K562 (cell line): ENCODE results near the gene JPT2. TPM values are rescaled to one million over a fixed set of nuclear protein-coding genes. Genes with fewer than 3 reads are reported as not detected.

Experiments
- ATAC-seq: fragments of 200-7000 bp; cut with Tn5 transposase; 3 replicates; pipeline ENCODE4 v1.9.1; 2020; ENCODE audit warnings: moderate library complexity
- BruUV-seq: library from RNA; stranded (reverse); fragments of 400-500 nt; replicated peaks from 2 replicates; lab custom pipeline; 2021; lab: Mats Ljungman, UMichigan
- CTCF ChIA-PET: fragments of 300-600 bp; formaldehyde crosslinking; extraction: SDS; loops from one replicate; lab custom pipeline; 2021; ENCODE audit warnings: low intra/inter-chr PET ratio; lab: Yijun Ruan, JAX
- POLR2A ChIA-PET: fragments of 300-600, 350-650 bp; sonication (Branson Sonifier 250); formaldehyde crosslinking; extraction: SDS; loops from one replicate; lab custom pipeline; 2021; ENCODE audit warnings: antibody characterized with exemption, inconsistent platforms; lab: Yijun Ruan, JAX
- DNase-seq, 4 experiments: peaks; one replicate each; pipeline versions ENCODE4 v3.0.0 to v3.0.0-alpha.2; 2011 to 2018; ENCODE audit warnings: low spot score in 3 of 4, mixed read lengths in 3 of 4; ENCODE audit errors: extremely low read depth in 1 of 4
- FAIRE-seq: peaks from 2 replicates; lab custom pipeline; 2011; peaks lifted over from hg19 to GRCh38; lab: Jason Lieb, UNC
- H2AFZ ChIP-seq: 2 replicates; pipeline ENCODE4 v1.6.0; 2011; ENCODE audit warnings: low read depth, low read length, control low read depth, inconsistent platforms
- H3K27ac ChIP-seq: fragments of 200-600 bp; 3 replicates; pipeline ENCODE4 v1.8.0; 2011; ENCODE audit warnings: low read depth, mild to moderate bottlenecking, control low read depth, inconsistent platforms, low read length, moderate library complexity, mixed read lengths; ENCODE audit errors: extremely low read depth
- H3K27me3 ChIP-seq, 2 experiments: fragments of 300-600 bp in 1 of 2; 2 replicates in 1 of 2; 3 replicates in 1 of 2; pipeline versions ENCODE4 v1.6.0 to v1.8.0; 2011; ENCODE audit warnings: inconsistent platforms in 2 of 2, low read length in 2 of 2, mild to moderate bottlenecking in 1 of 2, mixed read lengths in 1 of 2, moderate library complexity in 1 of 2; ENCODE audit not compliant: control insufficient read depth in 2 of 2, insufficient read depth in 2 of 2
- H3K36me3 ChIP-seq: fragments of 300-600 bp; 3 replicates; pipeline ENCODE4 v1.8.0; 2011; ENCODE audit warnings: mild to moderate bottlenecking, low read length, inconsistent platforms; ENCODE audit not compliant: control insufficient read depth, insufficient read depth
- H3K4me1 ChIP-seq, 2 experiments: fragments of 200-600 bp in 1 of 2; replicated peaks in 1 of 2; 2 replicates in 1 of 2; 3 replicates in 1 of 2; pipeline versions ENCODE4 v1.5.1 to v1.8.0; 2011; ENCODE audit warnings: inconsistent platforms in 2 of 2, low read length in 2 of 2, mild to moderate bottlenecking in 1 of 2, mixed read lengths in 1 of 2, moderate library complexity in 1 of 2; ENCODE audit not compliant: control insufficient read depth in 2 of 2, insufficient read depth in 2 of 2
- H3K4me2 ChIP-seq: 2 replicates; pipeline ENCODE4 v1.6.1; 2011; ENCODE audit warnings: low read length, control low read depth, inconsistent platforms, mixed read lengths; ENCODE audit not compliant: insufficient read depth
- H3K4me3 ChIP-seq: fragments of 200-600 bp; sonication (generic), shearing (Covaris generic); 2 replicates; pipeline ENCODE4 v1.5.1; 2016; ENCODE audit warnings: control low read depth, inconsistent platforms
- H3K79me2 ChIP-seq: fragments of 200-600 bp; 3 replicates; pipeline ENCODE4 v1.8.0; 2011; ENCODE audit warnings: low read length, inconsistent platforms; ENCODE audit not compliant: control insufficient read depth, insufficient read depth
- H3K9ac ChIP-seq, 2 experiments: 2 replicates each; pipeline versions ENCODE4 v1.6.0 to v1.6.1; 2011; ENCODE audit warnings: low read depth in 2 of 2, low read length in 2 of 2, control low read depth in 1 of 2, inconsistent platforms in 1 of 2, mild to moderate bottlenecking in 1 of 2, mixed read lengths in 1 of 2; ENCODE audit not compliant: insufficient read depth in 1 of 2
- H3K9me1 ChIP-seq: one replicate; pipeline ENCODE4 v1.6.0; 2011; ENCODE audit warnings: inconsistent platforms, mild to moderate bottlenecking, low read length, moderate library complexity; ENCODE audit not compliant: control insufficient read depth, insufficient read depth
- H3K9me3 ChIP-seq: replicated peaks from 2 replicates; pipeline ENCODE4 v1.5.1; 2011; ENCODE audit warnings: low read depth, low read length, inconsistent platforms; ENCODE audit not compliant: control insufficient read depth, insufficient read depth
- H4K20me1 ChIP-seq: replicated peaks from 2 replicates; pipeline ENCODE4 v1.6.1; 2011; ENCODE audit warnings: low read length, inconsistent platforms, mixed read lengths; ENCODE audit not compliant: control insufficient read depth, insufficient read depth
- BDP1 ChIP-seq: IDR thresholded peaks from 3 replicates; pipeline ENCODE4 v1.6.1; 2011; ENCODE audit not compliant: insufficient read length, insufficient read depth
- ETS2 ChIP-seq: IDR thresholded peaks from 2 replicates; pipeline ENCODE4 v1.6.1; 2016; ENCODE audit warnings: borderline replicate concordance, missing genetic modification characterization, mild to moderate bottlenecking, moderate library complexity, missing compliant biosample characterization; ENCODE audit not compliant: poor library complexity, severe bottlenecking
- FOSL1 ChIP-seq: fragments of 200-800 bp; sonication (Bioruptor generic); conservative IDR thresholded peaks from 2 replicates; pipeline ENCODE4 v1.6.1; 2016; ENCODE audit warnings: missing genetic modification characterization, missing compliant biosample characterization
- IRF1 ChIP-seq: sonication (generic); formaldehyde crosslinking; IDR thresholded peaks from 2 replicates; pipeline ENCODE4 v1.8.0; 2022; ENCODE audit warnings: missing genetic modification reagents, mild to moderate bottlenecking, borderline replicate concordance
- MAFF ChIP-seq: IDR thresholded peaks from 2 replicates; pipeline ENCODE4 v1.6.1; 2012; ENCODE audit warnings: low read length, improper control_type of control experiment
- MAFK ChIP-seq: IDR thresholded peaks from 2 replicates; pipeline ENCODE4 v1.6.1; 2011; ENCODE audit warnings: low read length, improper control_type of control experiment
- NFIX ChIP-seq: fragments of 250-450 bp; sonication (Bioruptor Pico); IDR thresholded peaks from 2 replicates; pipeline ENCODE4 v1.4.0; 2020; ENCODE audit warnings: low read depth, mild to moderate bottlenecking, moderate library complexity
- OTX1 ChIP-seq: fragments of 450-650 bp; formaldehyde crosslinking; IDR thresholded peaks from 2 replicates; pipeline ENCODE4 v1.4.0; 2022; ENCODE audit warnings: mild to moderate bottlenecking
- POLR2AphosphoS2 ChIP-seq: IDR thresholded peaks from 2 replicates; pipeline ENCODE4 v1.6.1; 2012; ENCODE audit warnings: low read length, improper control_type of control experiment
- SAFB ChIP-seq: fragments of 200-400 bp; formaldehyde crosslinking; IDR thresholded peaks from 2 replicates; pipeline ENCODE4 v1.6.1; 2017; ENCODE audit warnings: low read depth, low read length, borderline replicate concordance
- SMC3 ChIP-seq: conservative IDR thresholded peaks from 2 replicates; pipeline ENCODE4 v1.6.1; 2011; ENCODE audit warnings: low read depth, low read length, improper control_type of control experiment; ENCODE audit not compliant: insufficient read depth
- TSC22D4 ChIP-seq: fragments of 450-650 bp; IDR thresholded peaks from 2 replicates; pipeline ENCODE4 v1.6.1; 2016; ENCODE audit warnings: missing genetic modification characterization, missing biosample characterization, control low read depth
- ZBTB33 ChIP-seq: sonication (generic); formaldehyde crosslinking; IDR thresholded peaks from 2 replicates; pipeline ENCODE4 v1.8.1; 2023; ENCODE audit warnings: mild to moderate bottlenecking, missing genetic modification reagents
- ZBTB7A ChIP-seq: IDR thresholded peaks from 2 replicates; pipeline ENCODE4 v1.6.1; 2011; ENCODE audit warnings: low read depth, mild to moderate bottlenecking, low read length, moderate library complexity, borderline replicate concordance; ENCODE audit not compliant: control insufficient read depth
- ZKSCAN1 ChIP-seq: fragments of 150-350 bp; IDR thresholded peaks from 2 replicates; pipeline ENCODE4 v1.6.1; 2016; ENCODE audit warnings: low read depth, low read length
- ZNF224 ChIP-seq: sonication (generic); formaldehyde crosslinking; IDR thresholded peaks from 2 replicates; pipeline ENCODE4 v1.8.0; 2022; ENCODE audit warnings: mild to moderate bottlenecking, missing genetic modification reagents
- ZNF282 ChIP-seq: sonication (generic); formaldehyde crosslinking; IDR thresholded peaks from 2 replicates; pipeline ENCODE4 v1.8.1; 2023; ENCODE audit warnings: missing genetic modification reagents
- ZNF57 ChIP-seq: fragments of 450-650 bp; formaldehyde crosslinking; IDR thresholded peaks from 2 replicates; pipeline ENCODE4 v1.4.0; 2020; ENCODE audit warnings: mild to moderate bottlenecking, moderate library complexity
- WGBS: fragments of 100-300 bp; shearing (Covaris generic); methylation state at CpG from one replicate; pipeline ENCODE4 v1.1.6; 2016; ENCODE audit warnings: low coverage, mixed read lengths; ENCODE audit not compliant: insufficient coverage; ENCODE audit errors: missing lambda C conversion rate; 5-methylcytosine and 5-hydroxymethylcytosine counted together
- in situ Hi-C: fragments of 300-500 bp; cut with MboI; formaldehyde crosslinking; loops from 4 replicates; pipeline ENCODE4 v1.15.0; 2018; ENCODE audit warnings: inconsistent platforms, mixed read lengths
- intact Hi-C: fragments of 100-400 bp; cut with micrococcal nuclease; formaldehyde crosslinking; loops from 2 replicates; pipeline ENCODE4 v1.14.2; 2022
- polyA plus RNA-seq, 8 experiments: library from polyadenylated mRNA; depleted of rRNA in 4 of 8; stranded (reverse) in 5 of 8; unstranded in 3 of 8; fragments of >200 nt; fragmentation: Nextera tagmentation in 2 of 8; fragmentation: Illumina TruSeq in 1 of 8; extraction: Ambion mirVana in 2 of 8; extraction: Trizol in 1 of 8; gene quantifications; 2 replicates each; pipeline versions ENCODE4 v1.2.1 to v1.2.3, GENCODE V29; 2011 to 2014; ENCODE audit warnings: inconsistent platforms in 1 of 8, missing spikeins in 1 of 8
- total RNA-seq, 7 experiments: library from RNA; depleted of rRNA in 6 of 7; stranded (reverse); fragments of >200 nt in 6 of 7; fragmentation: Illumina TruSeq in 2 of 7; extraction: Trizol in 2 of 7; gene quantifications; 2 replicates each; pipeline versions ENCODE4 v1.2.1 to v1.2.3, GENCODE V29; 2011 to 2021; ENCODE audit warnings: low replicate concordance in 1 of 7

Gene JPT2
- total and polyA plus RNA-seq, 9 of the 15 experiments (the other 6 are each of a cell fraction or from before 2014, with no cell fraction given): 25.5 to 133 (median 106) TPM

- Histone ChIP-seq H3K36me3 (peaks cover 58% of the 10 kb centered on the region; the same call in 2 of the 3 replicates), H4K20me1 (peaks cover 8% of the 10 kb centered on the region), H3K27ac (peak overlapping the region; percentile 81), H3K27me3 (no peaks in the 10 kb centered on the region), H3K9ac (peak overlapping the region; percentile 87 to 96), H3K79me2 (peaks cover 53% of the 10 kb centered on the region), H3K4me1 (peaks cover 13 to 30% of the 10 kb centered on the region in 2 experiments; a peak in 4 of 5 replicates), H2AFZ (peak overlapping the region; percentile 16), H3K4me2 (peak overlapping the region; percentile 99), H3K4me3 (peak overlapping the region; percentile 84), H3K9me1 (no peaks in the 10 kb centered on the region), H3K9me3 (no peaks in the 10 kb centered on the region)
- CTCF ChIA-PET: no interaction called here
- FAIRE-seq (no peak), ATAC-seq (peak; percentile 14), DNase-seq (peak in 1 of 4 experiments; percentile 37)
- WGBS: under 1% methylated on average over 29 of the region's 45 CpGs
- POLR2A ChIA-PET: interaction anchor here (0.6 to 2.6 kb wide), 13 partner anchors 11 to 1110 kb away, joined by 3 to 21 read pairs (median 3); partner anchors contain the start of genes CRAMP1, IFT140, MAPK8IP3 and METTL26
- TSS peak; percentile 57 for BruUV-seq
- in situ Hi-C loops: no loop called here
- intact Hi-C loops: no loop called here
- TF ChIP-seq MAFK: peak; percentile 89
- peak; percentile 90 for TF ChIP-seq SAFB
- no peak for TF ChIP-seq ZNF282 (CRISPR knock-in tag)
- no peak for TF ChIP-seq BDP1
- TF ChIP-seq FOSL1 (tag): no peak
- no peak for TF ChIP-seq POLR2AphosphoS2
- TF ChIP-seq OTX1 (CRISPR knock-in tag): no peak
- TF ChIP-seq ZNF57 (CRISPR knock-in tag): no peak
- 0 out of 2 replicates have a peak, but pooled peaks have one; percentile 10 for TF ChIP-seq ZBTB7A
- TF ChIP-seq NFIX: no peak
- TF ChIP-seq ETS2 (tag): no peak
- TF ChIP-seq IRF1: no peak
- TF ChIP-seq SMC3: 0 out of 2 replicates have a peak, but pooled peaks have one; percentile 3
- no peak for TF ChIP-seq ZNF224 (CRISPR knock-in tag)
- no peak for TF ChIP-seq ZBTB33 (CRISPR knock-in tag)
- no peak for TF ChIP-seq ZKSCAN1
- peak; percentile 90 for TF ChIP-seq MAFF
- no peak for TF ChIP-seq TSC22D4
These were observed 520 bp downstream of the JPT2 start for GRCh38 chr16:1678500-1679098.
